ENCODE measurements around the gene NPAS2.

Gene NPAS2

GRCh38 chr2:101025561-101025960 is 205.6 kb downstream of the NPAS2 start:
- no peak for DNase-seq

DNA sequence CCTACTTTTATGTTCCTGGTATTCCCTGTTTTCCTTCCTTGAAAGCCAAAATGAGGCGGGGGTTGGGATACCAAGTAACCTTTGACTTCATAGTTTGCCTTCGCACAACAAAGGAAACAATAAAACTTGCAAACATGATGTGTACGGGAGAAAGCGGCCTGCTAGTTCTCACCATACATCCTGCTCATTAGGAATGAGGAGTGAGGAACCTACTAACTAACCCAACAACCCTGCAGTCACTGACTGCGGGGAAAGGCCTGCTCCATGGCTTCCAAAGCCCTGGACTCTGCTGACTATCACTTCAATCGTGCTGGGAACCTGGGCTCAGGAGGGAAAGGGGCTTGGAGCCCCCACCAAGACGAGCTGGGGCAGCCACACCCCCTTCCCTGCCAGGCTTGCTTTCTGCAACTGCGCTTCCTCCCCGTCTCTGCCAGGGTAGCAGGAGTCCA is 206.3 kb downstream of the NPAS2 start:
- no peak for DNase-seq

DNA sequence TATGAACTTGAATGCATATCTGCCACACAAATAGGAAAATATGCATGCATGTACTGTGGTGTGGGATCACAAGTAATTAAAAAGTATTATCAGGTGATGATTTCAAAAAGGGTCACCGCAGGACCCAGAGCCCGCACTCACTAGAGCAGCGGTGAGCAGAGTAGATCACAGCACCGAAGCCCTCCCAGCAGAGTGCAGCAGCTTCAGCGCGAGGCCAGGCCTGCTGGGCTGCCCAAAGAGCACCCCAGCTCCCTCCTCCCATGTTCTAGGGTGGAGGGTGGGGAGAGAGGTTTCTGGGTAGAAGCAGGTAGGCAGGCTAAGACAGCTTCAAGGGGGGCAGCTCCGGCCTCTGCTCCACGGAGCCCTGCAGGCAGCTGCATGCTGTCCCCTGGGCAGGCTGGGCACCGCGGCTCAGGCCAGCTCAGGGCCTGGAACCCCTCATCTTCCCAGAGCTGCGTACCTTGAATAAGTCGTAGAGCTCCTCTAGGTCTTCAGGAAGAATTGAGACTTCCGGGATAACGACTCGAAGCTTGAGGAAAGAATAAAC is 207.1 kb downstream of the NPAS2 start:
- DNase-seq, result no peak

- no peak for DNase-seq
Observed at GRCh38 chr2:101027852-101028251, 207.9 kb downstream of the NPAS2 start.

DNA sequence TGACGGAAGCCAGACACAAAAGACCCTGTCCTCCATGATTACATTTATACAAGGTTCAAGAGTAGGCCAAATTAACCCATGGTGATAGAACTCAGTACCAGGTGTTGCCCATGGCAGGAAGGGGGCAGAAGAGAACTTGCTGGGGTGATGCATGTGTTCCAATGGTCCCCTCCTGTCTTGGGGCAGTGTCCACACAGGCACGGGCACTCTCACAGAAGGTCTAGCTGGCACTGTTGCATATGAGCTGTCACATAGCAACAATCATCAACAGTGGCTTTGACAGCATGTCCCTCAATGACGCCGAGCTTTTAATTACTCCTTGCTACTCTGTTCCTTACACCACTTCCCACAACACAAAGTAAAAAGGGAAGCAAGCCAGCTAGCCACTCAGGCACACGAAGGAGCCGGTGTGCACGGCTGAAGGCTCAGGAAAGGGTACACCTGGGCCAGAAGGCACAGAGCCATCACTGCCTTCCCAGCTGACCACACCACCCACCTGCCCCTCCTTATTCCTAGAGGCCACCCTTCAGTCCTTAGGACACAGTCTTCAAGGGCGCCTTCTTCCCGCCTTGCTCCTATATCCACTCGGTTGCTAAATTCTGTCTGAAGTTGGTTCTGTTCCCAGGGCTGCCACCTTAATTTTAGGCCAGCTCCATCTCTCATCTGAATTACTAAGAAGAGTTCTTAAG is 211.1 kb downstream of the NPAS2 start:
- DNase-seq, result no peak

- DNase-seq, result no peak
Observed at GRCh38 chr2:101032084-101032776, 212.3 kb downstream of the NPAS2 start.

DNA sequence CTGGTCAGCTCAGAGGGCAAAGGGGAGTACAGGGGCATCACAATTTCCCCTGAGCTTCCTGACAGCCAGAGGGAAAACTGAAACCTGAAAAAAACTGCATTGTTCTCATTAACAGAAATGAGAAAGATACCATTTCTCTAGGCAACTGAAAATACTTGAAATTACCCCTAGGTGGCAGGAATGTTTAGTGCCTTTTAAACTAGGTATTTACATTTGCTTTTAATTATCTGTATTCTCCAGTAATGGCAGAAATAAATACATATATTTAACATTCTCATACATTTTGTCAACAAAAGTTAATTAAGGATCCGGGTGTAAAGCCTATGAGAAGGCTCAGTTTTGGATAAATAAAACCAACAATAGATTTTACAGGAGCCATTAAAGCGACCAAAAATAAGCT is 216.6 kb downstream of the NPAS2 start:
- no peak for DNase-seq

- DNase-seq, result no peak
Observed at GRCh38 chr2:101037161-101037755, 217.3 kb downstream of the NPAS2 start.

- DNase-seq, result no peak
Observed at GRCh38 chr2:101038455-101039255, 218.7 kb downstream of the NPAS2 start.

- DNase-seq, result no peak
Observed at GRCh38 chr2:101040072-101040471, 220.1 kb downstream of the NPAS2 start.

GRCh38 chr2:101040761-101041160 is 220.8 kb downstream of the NPAS2 start:
- DNase-seq, result no peak

GRCh38 chr2:101041413-101041812 is 221.5 kb downstream of the NPAS2 start:
- DNase-seq, result no peak

DNA sequence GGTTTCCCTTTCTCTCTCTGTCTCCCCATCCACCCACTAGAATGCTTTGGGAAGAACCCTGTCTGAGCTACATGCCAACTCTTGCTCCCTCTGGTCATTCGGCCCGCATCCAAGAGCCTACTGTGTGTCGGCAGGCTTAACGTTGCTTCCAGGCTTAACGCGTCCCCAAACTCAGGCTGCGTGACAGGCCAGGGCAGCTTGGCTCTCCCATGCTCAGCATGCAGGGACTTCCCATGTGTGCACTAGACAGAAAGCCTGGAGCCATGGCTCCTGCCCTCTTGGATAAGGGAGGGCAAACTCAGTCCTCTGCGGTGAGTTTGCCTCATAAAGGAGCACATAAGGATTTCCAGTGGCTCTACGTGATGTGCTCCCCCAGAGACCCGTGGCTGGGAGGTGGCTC is 225.4 kb downstream of the NPAS2 start:
- no peak for DNase-seq

Data from eye (tissue), 1 donor.